ENCODE measurements around the gene FST. TPM values are rescaled to one million over a fixed set of nuclear protein-coding genes. Genes with fewer than 3 reads are reported as not detected.

FST gene
- total and polyA plus RNA-seq, 2 of the 13 experiments (the other 11 are each of a cell fraction or from before 2014, with no cell fraction given), result 38.6 to 136 TPM

DNA sequence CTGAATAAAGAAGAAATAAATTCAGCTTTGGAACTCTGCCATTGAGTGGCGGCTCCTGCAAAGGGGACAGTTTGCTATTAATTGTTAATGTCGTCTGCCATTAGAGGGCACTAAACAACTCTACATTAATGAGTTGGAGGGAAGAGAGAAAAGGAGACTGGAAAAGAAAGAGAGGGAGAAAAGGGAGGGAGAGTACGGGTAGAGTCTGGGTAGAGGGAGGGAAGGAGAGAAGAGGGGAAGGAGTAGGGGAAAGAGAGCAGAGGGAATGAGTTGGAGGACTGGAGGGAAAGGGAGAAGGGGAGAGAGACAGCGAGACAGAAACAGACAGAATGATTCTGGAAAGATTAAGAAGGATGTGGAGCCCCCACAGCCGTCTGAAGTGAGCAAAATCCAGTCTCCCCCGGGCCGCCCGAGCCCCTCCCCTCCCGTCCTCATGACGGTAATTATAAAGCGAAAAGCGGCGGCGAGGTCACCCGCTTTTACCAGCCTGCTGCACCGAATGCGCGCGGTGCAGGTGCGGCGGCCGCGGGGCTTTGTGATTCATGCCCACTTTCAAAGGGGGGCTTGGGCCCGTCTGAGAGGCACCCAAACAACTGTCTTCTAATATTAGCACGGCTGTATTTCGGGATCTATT, 1.9 kb upstream of the FST start (continued):
- TF ChIP-seq ZNF407 (CRISPR knock-in tag; IDR thresholded peaks at IDR 0.05; ENCODE audit: not compliant biosample characterization), result no peak
- TF ChIP-seq, protein P1, sequence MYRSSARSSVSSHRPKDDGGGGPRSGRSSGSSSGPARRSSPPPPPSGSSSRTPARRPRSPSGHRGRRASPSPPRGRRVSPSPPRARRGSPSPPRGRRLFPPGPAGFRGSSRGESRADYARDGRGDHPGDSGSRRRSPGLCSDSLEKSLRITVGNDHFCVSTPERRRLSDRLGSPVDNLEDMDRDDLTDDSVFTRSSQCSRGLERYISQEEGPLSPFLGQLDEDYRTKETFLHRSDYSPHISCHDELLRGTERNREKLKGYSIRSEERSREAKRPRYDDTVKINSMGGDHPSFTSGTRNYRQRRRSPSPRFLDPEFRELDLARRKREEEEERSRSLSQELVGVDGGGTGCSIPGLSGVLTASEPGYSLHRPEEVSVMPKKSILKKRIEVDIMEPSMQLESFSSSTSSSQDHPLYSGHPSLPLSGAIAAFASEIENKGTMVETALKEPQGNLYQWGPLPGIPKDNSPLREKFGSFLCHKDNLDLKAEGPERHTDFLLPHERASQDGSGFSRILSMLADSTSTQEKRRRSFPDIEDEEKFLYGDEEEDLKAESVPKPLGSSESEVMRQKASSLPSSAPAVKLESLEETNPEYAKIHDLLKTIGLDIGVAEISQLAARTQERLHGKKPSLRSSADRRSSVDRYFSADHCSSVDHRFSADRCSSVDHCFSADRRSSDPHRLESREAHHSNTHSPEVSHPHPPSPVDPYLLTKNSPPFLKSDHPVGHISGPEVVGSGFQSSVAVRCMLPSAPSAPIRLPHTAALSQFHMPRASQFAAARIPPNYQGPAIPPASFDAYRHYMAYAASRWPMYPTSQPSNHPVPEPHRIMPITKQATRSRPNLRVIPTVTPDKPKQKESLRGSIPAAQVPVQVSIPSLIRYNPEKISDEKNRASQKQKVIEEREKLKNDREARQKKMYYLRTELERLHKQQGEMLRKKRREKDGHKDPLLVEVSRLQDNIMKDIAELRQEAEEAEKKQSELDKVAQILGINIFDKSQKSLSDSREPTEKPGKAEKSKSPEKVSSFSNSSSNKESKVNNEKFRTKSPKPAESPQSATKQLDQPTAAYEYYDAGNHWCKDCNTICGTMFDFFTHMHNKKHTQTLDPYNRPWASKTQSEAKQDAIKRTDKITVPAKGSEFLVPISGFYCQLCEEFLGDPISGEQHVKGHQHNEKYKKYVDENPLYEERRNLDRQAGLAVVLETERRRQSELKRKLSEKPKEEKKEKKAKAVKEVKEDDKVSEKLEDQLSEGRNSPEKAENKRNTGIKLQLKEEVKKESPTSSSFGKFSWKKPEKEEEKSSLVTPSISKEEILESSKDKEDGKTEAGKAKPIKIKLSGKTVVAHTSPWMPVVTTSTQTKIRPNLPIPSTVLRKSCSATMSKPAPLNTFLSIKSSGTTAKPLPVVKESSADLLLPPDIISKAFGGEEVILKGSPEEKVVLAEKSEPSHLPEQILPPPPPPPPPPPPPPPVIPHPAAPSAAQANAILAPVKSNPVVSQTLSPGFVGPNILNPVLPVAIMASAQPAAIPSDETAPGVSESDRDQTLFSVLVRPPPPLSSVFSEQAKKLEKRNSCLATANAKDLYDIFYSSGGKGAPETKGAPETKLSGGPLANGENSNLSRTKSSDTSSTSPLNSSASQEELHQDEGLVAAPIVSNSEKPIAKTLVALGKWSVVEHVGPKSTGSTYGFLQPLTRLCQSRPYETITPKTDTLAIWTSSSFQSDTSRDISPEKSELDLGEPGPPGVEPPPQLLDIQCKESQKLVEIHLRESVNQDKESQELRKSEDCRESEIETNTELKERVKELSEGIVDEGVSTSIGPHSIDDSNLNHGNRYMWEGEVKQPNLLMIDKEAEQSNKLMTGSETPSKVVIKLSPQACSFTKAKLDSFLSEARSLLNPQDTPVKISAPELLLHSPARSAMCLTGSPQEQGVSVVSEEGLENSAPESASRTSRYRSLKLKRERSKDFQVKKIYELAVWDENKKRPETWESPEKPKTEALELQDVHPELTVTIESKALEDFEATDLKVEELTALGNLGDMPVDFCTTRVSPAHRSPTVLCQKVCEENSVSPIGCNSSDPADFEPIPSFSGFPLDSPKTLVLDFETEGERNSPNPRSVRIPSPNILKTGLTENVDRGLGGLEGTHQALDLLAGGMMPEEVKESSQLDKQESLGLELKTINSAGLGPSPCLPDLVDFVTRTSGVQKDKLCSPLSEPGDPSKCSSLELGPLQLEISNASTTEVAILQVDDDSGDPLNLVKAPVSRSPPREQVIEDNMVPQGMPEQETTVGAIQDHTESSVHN (CRISPR knock-in tag; IDR thresholded peaks at IDR 0.05), result no peak
- TF ChIP-seq SRY (CRISPR knock-in tag; IDR thresholded peaks at IDR 0.05), result no peak
- no peak for TF ChIP-seq ETV5 (CRISPR knock-in tag; IDR thresholded peaks at IDR 0.05; ENCODE audit: borderline replicate concordance)
- no peak for TF ChIP-seq ZNF282 (IDR thresholded peaks at IDR 0.05; ENCODE audit: partially characterized antibody)
- no peak for TF ChIP-seq NPAS2 (CRISPR knock-in tag; IDR thresholded peaks at IDR 0.05; ENCODE audit: borderline replicate concordance)
- no peak for TF ChIP-seq TRIM24 (CRISPR knock-in tag; IDR thresholded peaks at IDR 0.05)
- no peak for TF ChIP-seq NR1H2 (CRISPR knock-in tag; IDR thresholded peaks at IDR 0.05; ENCODE audit: borderline replicate concordance, low read depth)
- TF ChIP-seq ELF1 (CRISPR knock-in tag; IDR thresholded peaks at IDR 0.05), result no peak
- TF ChIP-seq, protein P2, sequence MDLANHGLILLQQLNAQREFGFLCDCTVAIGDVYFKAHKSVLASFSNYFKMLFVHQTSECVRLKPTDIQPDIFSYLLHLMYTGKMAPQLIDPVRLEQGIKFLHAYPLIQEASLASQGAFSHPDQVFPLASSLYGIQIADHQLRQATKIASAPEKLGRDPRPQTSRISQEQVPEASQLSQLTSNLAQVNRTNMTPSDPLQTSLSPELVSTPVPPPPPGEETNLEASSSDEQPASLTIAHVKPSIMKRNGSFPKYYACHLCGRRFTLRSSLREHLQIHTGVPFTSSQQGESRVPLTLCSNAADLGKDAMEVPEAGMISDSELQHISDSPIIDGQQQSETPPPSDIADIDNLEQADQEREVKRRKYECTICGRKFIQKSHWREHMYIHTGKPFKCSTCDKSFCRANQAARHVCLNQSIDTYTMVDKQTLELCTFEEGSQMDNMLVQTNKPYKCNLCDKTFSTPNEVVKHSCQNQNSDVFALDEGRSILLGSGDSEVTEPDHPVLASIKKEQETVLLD (CRISPR knock-in tag; IDR thresholded peaks at IDR 0.05; ENCODE audit: low read depth), result no peak
- TF ChIP-seq ZBTB38 (CRISPR knock-in tag; IDR thresholded peaks at IDR 0.05), result no peak

Measured in HepG2 (cell line).